ENCODE measurements around the gene NFAM1. TPM values are rescaled to one million over a fixed set of nuclear protein-coding genes. Genes with fewer than 3 reads are reported as not detected.

Gene NFAM1
- total RNA-seq, 1 experiment from 2014 or later: 0.12 TPM

- peaks cover 11 to 24% of the 10 kb centered on the region in 2 experiments for H3K4me1 ChIP-seq (ENCODE audit: control insufficient read depth in 1 of 2, insufficient read depth in 2 of 2, low read length in 2 of 2)
- H3K4me2 ChIP-seq (ENCODE audit: low read length): no peak overlapping the region
- ATAC-seq: no peak
- ChIA-PET CTCF (no interaction called here), POLR2A (no interaction called here), RAD21 (ENCODE audit: low non-redundant PET in 1 of 2, low total read pairs in 2 of 2, uncharacterized antibody in 2 of 2, unreplicated experiment in 2 of 2) (no interaction called here)
- H3K27ac ChIP-seq (ENCODE audit: low read depth, low read length): no peak overlapping the region
- no peak for DNase-seq (ENCODE audit: low read depth, low spot score)
- H3K27me3 ChIP-seq (ENCODE audit: insufficient read depth, low read length): no peaks in the 10 kb centered on the region
- H3K4me3 ChIP-seq (replicated peaks in 1 of 2; ENCODE audit: low read depth in 1 of 2, low read length in 2 of 2): no peak overlapping the region
- no peak overlapping the region for H3K9ac ChIP-seq (ENCODE audit: low read length)
- no peak for TF ChIP-seq ZBTB33 (IDR thresholded peaks at IDR 0.05; ENCODE audit: extremely low read depth, insufficient replicate concordance, low read length)
- TF ChIP-seq CEBPB (IDR thresholded peaks at IDR 0.05; ENCODE audit: low read depth): no peak
- TF ChIP-seq MAX (IDR thresholded peaks at IDR 0.05): no peak
- TF ChIP-seq EZH2 (IDR thresholded peaks at IDR 0.05): no peak
- no peak for TF ChIP-seq ELF1 (IDR thresholded peaks at IDR 0.05; ENCODE audit: borderline replicate concordance, low read depth)
- TF ChIP-seq FOSL1 (IDR thresholded peaks at IDR 0.05; ENCODE audit: low read depth): no peak
- no peak for TF ChIP-seq SRF (IDR thresholded peaks at IDR 0.05; ENCODE audit: low read depth)
- no peak for TF ChIP-seq ZNF274 (IDR thresholded peaks at IDR 0.05; ENCODE audit: low read depth, low read length)
- TF ChIP-seq SP1 (IDR thresholded peaks at IDR 0.05; ENCODE audit: low read depth): no peak
- no peak for TF ChIP-seq CTCF (IDR thresholded peaks at IDR 0.05 in 2 of 3, conservative IDR thresholded peaks at IDR 0.05 in 1 of 3; ENCODE audit: borderline replicate concordance in 1 of 3, insufficient read depth in 1 of 3, low read depth in 2 of 3, low read length in 2 of 3)
- no peak for TF ChIP-seq JUND (IDR thresholded peaks at IDR 0.05)
- H3K9me2 ChIP-seq (ENCODE audit: insufficient read depth): no peaks in the 10 kb centered on the region
- no TSS peak for BruUV-seq (replicated peaks)
- H3K36me3 ChIP-seq (ENCODE audit: control insufficient read depth in 1 of 2, insufficient read depth in 2 of 2, low read length in 2 of 2): 0 out of 4 replicates have a peak, but pooled peaks cover 0 to 2% of the 10 kb centered on the region in 2 experiments
- peaks cover 23% of the 10 kb centered on the region; the same call in 1 of the 2 replicates for H3K79me2 ChIP-seq (ENCODE audit: insufficient read depth, low read length)
- intact Hi-C loops (cut with micrococcal nuclease): no loop called here
- H4K20me1 ChIP-seq (ENCODE audit: insufficient read depth): no peaks in the 10 kb centered on the region
- no peak overlapping the region for H2AFZ ChIP-seq (ENCODE audit: low read depth, low read length, poor library complexity, severe bottlenecking)
- no peaks in the 10 kb centered on the region for H3K9me3 ChIP-seq (ENCODE audit: control insufficient read depth in 1 of 2, insufficient read depth in 1 of 2, low read depth in 1 of 2, low read length in 2 of 2)
Observed at GRCh38 chr22:42365111-42365865, 66.9 kb downstream of the NFAM1 start.
